Subcutaneous adipose tissue (tissue), 4 donors: ENCODE measurements around the gene TMEM132E. TPM values are rescaled to one million over a fixed set of nuclear protein-coding genes. Genes with fewer than 3 reads are reported as not detected.

Experiments used
- CTCF ChIP-seq: fragments of 450-650 bp; IDR thresholded peaks from one replicate; pipeline ENCODE4 v1.5.1; 2016; ENCODE audit warnings: low read depth, mild to moderate bottlenecking, control low read depth, antibody characterized with exemption, moderate library complexity
- total RNA-seq, 4 donors: library from RNA; depleted of rRNA; stranded (reverse); fragments of >200 nt; gene quantifications; one replicate each; pipeline ENCODE4 v1.1.0, GENCODE V29; 2016

TMEM132E gene
- total RNA-seq, 4 donors from 2014 or later, result 0.17 to 1.5 (median 0.27) TPM

- no peak for TF ChIP-seq CTCF
Measured at GRCh38 chr17:34654881-34655276, 75.5 kb downstream of the TMEM132E start.

GRCh38 chr17:34656801-34657200, 77.4 kb downstream of the TMEM132E start:
- no peak for TF ChIP-seq CTCF

- TF ChIP-seq CTCF, result no peak
Measured at GRCh38 chr17:34658811-34659560, 79.6 kb downstream of the TMEM132E start.

GRCh38 chr17:34663714-34664113, 84.3 kb downstream of the TMEM132E start:
- no peak for TF ChIP-seq CTCF

- no peak for TF ChIP-seq CTCF
Measured at GRCh38 chr17:34665150-34665806, 85.9 kb downstream of the TMEM132E start.

- TF ChIP-seq CTCF, result no peak
Measured at GRCh38 chr17:34665819-34666763, 86.7 kb downstream of the TMEM132E start.

- TF ChIP-seq CTCF, result no peak
Measured at GRCh38 chr17:34667656-34668055, 88.3 kb downstream of the TMEM132E start.
